CD4-positive, CD25-positive, alpha-beta regulatory T cell (primary cell): ENCODE data around the gene JCAD. TPM values are rescaled to one million over a fixed set of nuclear protein-coding genes. Genes with fewer than 3 reads are reported as not detected.

Experiments used
- ATAC-seq, 2 donors: fragments of 150-1000 bp; cut with Tn5 transposase; one replicate each; pipeline ENCODE4 v1.10.0; 2021; ENCODE audit warnings: low read depth in 2 of 2, moderate number of reproducible peaks in 2 of 2, moderate library complexity in 1 of 2
- DNase-seq, 3 donors: peaks; one replicate each; pipeline versions ENCODE4 v3.0.0 to v3.0.0-alpha.2; 2012 to 2022; ENCODE audit warnings: mixed read lengths in 1 of 3
- H3K27ac ChIP-seq: one replicate; pipeline ENCODE4 v1.7.0; 2013; ENCODE audit warnings: mild to moderate bottlenecking, low read length; ENCODE audit not compliant: insufficient read depth, poor library complexity, severe bottlenecking
- H3K27me3 ChIP-seq: one replicate; pipeline ENCODE4 v1.7.0; 2013; ENCODE audit warnings: low read length; ENCODE audit not compliant: control insufficient read depth, insufficient read depth
- H3K36me3 ChIP-seq: one replicate; pipeline ENCODE4 v1.7.0; 2013; ENCODE audit warnings: mild to moderate bottlenecking, low read length, moderate library complexity; ENCODE audit not compliant: control insufficient read depth, insufficient read depth
- H3K4me1 ChIP-seq: 2 replicates; pipeline ENCODE4 v1.7.0; 2013; ENCODE audit warnings: mild to moderate bottlenecking, low read length; ENCODE audit not compliant: insufficient read depth, control insufficient read depth, poor library complexity, severe bottlenecking
- H3K4me3 ChIP-seq: one replicate; pipeline ENCODE4 v1.7.0; 2013; ENCODE audit warnings: low read depth, mild to moderate bottlenecking, low read length, moderate library complexity
- H3K9me3 ChIP-seq, 2 experiments: 1 replicate in 1 of 2; 2 replicates in 1 of 2; pipeline ENCODE4 v1.7.0; 2013; ENCODE audit warnings: low read length in 2 of 2, mild to moderate bottlenecking in 1 of 2, moderate library complexity in 1 of 2; ENCODE audit not compliant: control insufficient read depth in 2 of 2
- H3K27ac Mint-ChIP-seq, 3 donors: one replicate each; pipeline ENCODE4 v1.8.0; 2020 to 2022; ENCODE audit warnings: mild to moderate bottlenecking in 3 of 3, mixed read lengths in 3 of 3, moderate library complexity in 2 of 3
- H3K27me3 Mint-ChIP-seq: one replicate; pipeline ENCODE4 v1.8.0; 2022; ENCODE audit warnings: mild to moderate bottlenecking, mixed read lengths
- H3K36me3 Mint-ChIP-seq: one replicate; pipeline ENCODE4 v1.8.0; 2020; ENCODE audit warnings: mixed read lengths
- H3K4me1 Mint-ChIP-seq, 4 donors: one replicate each; pipeline ENCODE4 v1.8.0; 2020 to 2022; ENCODE audit warnings: mixed read lengths in 4 of 4, mild to moderate bottlenecking in 1 of 4
- H3K4me3 Mint-ChIP-seq, 4 donors: one replicate each; pipeline ENCODE4 v1.8.0; 2020 to 2022; ENCODE audit warnings: mild to moderate bottlenecking in 4 of 4, mixed read lengths in 4 of 4, moderate library complexity in 3 of 4
- H3K9me3 Mint-ChIP-seq, 7 donors: one replicate each; pipeline ENCODE4 v1.8.0; 2020 to 2022; ENCODE audit warnings: mixed read lengths in 7 of 7, mild to moderate bottlenecking in 3 of 7, moderate library complexity in 2 of 7
- polyA plus RNA-seq, 4 donors: library from polyadenylated mRNA; unstranded; fragments of 300-500 nt; fragmentation: Illumina TruSeq; gene quantifications; one replicate each; pipeline ENCODE4 v1.2.3, GENCODE V29; 2021
- total RNA-seq: library from RNA; stranded (reverse); gene quantifications from one replicate; pipeline ENCODE4 v1.2.3, GENCODE V29; 2022

JCAD gene
- total and polyA plus RNA-seq, 5 donors from 2014 or later = 0.05 TPM; not detected in 4

GRCh38 chr10:30073045-30073766 is 13.8 kb upstream of the JCAD start:
- Histone ChIP-seq H3K36me3 (no peaks in the 10 kb centered on the region), H3K4me1 (no peaks in the 10 kb centered on the region), H3K27me3 (no peaks in the 10 kb centered on the region), H3K9me3 (no peaks in the 10 kb centered on the region), H3K27ac (no peak overlapping the region), H3K4me3 (no peak overlapping the region)
- H3K36me3 Mint-ChIP-seq = no peaks in the 10 kb centered on the region
- no peak overlapping the region for H3K4me3 Mint-ChIP-seq
- no peak for DNase-seq
- H3K27me3 Mint-ChIP-seq = peaks cover 12% of the 10 kb centered on the region
- H3K9me3 Mint-ChIP-seq = peaks cover 0 to 3% (median 0%) of the 10 kb centered on the region in 7 donors
- ATAC-seq = no peak
- H3K4me1 Mint-ChIP-seq = no peaks in the 10 kb centered on the region
- no peak overlapping the region for H3K27ac Mint-ChIP-seq

GRCh38 chr10:30072068-30072467 is 12.7 kb upstream of the JCAD start:
- ATAC-seq (no peak), DNase-seq (no peak)
- H3K27me3 ChIP-seq = no peaks in the 10 kb centered on the region
- no peak overlapping the region for H3K27ac Mint-ChIP-seq
- H3K4me1 ChIP-seq = no peaks in the 10 kb centered on the region
- no peak overlapping the region for H3K4me3 Mint-ChIP-seq
- H3K36me3 ChIP-seq = no peaks in the 10 kb centered on the region
- no peak overlapping the region for H3K4me3 ChIP-seq
- H3K4me1 Mint-ChIP-seq = no peaks in the 10 kb centered on the region
- H3K27ac ChIP-seq = no peak overlapping the region
- H3K9me3 ChIP-seq = no peaks in the 10 kb centered on the region
- H3K9me3 Mint-ChIP-seq = peaks cover 0 to 3% (median 0%) of the 10 kb centered on the region in 7 donors
- H3K27me3 Mint-ChIP-seq = peaks cover 12% of the 10 kb centered on the region
- no peaks in the 10 kb centered on the region for H3K36me3 Mint-ChIP-seq

- Histone ChIP-seq H3K27ac (no peak overlapping the region), H3K36me3 (no peaks in the 10 kb centered on the region), H3K27me3 (no peaks in the 10 kb centered on the region), H3K9me3 (no peaks in the 10 kb centered on the region), H3K4me3 (no peak overlapping the region), H3K4me1 (no peaks in the 10 kb centered on the region)
- no peak for ATAC-seq
- DNase-seq = no peak
- Mint-ChIP-seq H3K9me3 (no peaks in the 10 kb centered on the region), H3K27ac (no peak overlapping the region), H3K4me3 (no peak overlapping the region), H3K27me3 (peaks cover 13% of the 10 kb centered on the region), H3K36me3 (no peaks in the 10 kb centered on the region), H3K4me1 (no peaks in the 10 kb centered on the region)
Observed at GRCh38 chr10:30070001-30070685, 10.8 kb upstream of the JCAD start.

GRCh38 chr10:30068492-30069223 is 9.3 kb upstream of the JCAD start:
- no peaks in the 10 kb centered on the region for H3K36me3 ChIP-seq
- Mint-ChIP-seq H3K4me3 (no peak overlapping the region), H3K9me3 (peaks cover 0 to under 1% (median 0%) of the 10 kb centered on the region in 7 donors)

GRCh38 chr10:30063099-30063498 is 3.7 kb upstream of the JCAD start:
- peaks cover 0 to 5% (median 0%) of the 10 kb centered on the region in 7 donors for H3K9me3 Mint-ChIP-seq
- H3K27me3 ChIP-seq = peaks cover 23% of the 10 kb centered on the region
- H3K27ac Mint-ChIP-seq = no peak overlapping the region
- peaks cover 0 to 8% (median 2%) of the 10 kb centered on the region in 4 donors for H3K4me1 Mint-ChIP-seq
- H3K4me3 ChIP-seq = no peak overlapping the region
- H3K36me3 Mint-ChIP-seq = no peaks in the 10 kb centered on the region
- H3K9me3 ChIP-seq = no peaks in the 10 kb centered on the region
- H3K36me3 ChIP-seq = no peaks in the 10 kb centered on the region
- H3K27me3 Mint-ChIP-seq = peaks cover 51% of the 10 kb centered on the region
- H3K4me1 ChIP-seq = peaks cover 4% of the 10 kb centered on the region
- no peak overlapping the region for H3K4me3 Mint-ChIP-seq
- H3K27ac ChIP-seq = no peak overlapping the region
- no peak for DNase-seq
- no peak for ATAC-seq

More at GRCh38 chr10:30068492-30069223, 9.3 kb upstream of the JCAD start:
- Histone ChIP-seq H3K27me3 (no peaks in the 10 kb centered on the region), H3K9me3 (no peaks in the 10 kb centered on the region), H3K4me1 (no peaks in the 10 kb centered on the region), H3K27ac (no peak overlapping the region), H3K4me3 (no peak overlapping the region)
- H3K27me3 Mint-ChIP-seq = peaks cover 27% of the 10 kb centered on the region
- no peak overlapping the region for H3K27ac Mint-ChIP-seq
- no peak for DNase-seq
- H3K36me3 Mint-ChIP-seq = no peaks in the 10 kb centered on the region
- no peak for ATAC-seq
- H3K4me1 Mint-ChIP-seq = no peaks in the 10 kb centered on the region

GRCh38 chr10:30062582-30062981 is 3.2 kb upstream of the JCAD start:
- Mint-ChIP-seq H3K27me3 (peaks cover 56% of the 10 kb centered on the region), H3K4me3 (no peak overlapping the region), H3K36me3 (no peaks in the 10 kb centered on the region), H3K27ac (no peak overlapping the region), H3K4me1 (peaks cover 0 to 11% (median 2%) of the 10 kb centered on the region in 4 donors), H3K9me3 (peaks cover 0 to 5% (median 0%) of the 10 kb centered on the region in 7 donors)
- no peak overlapping the region for H3K27ac ChIP-seq
- ATAC-seq (no peak), DNase-seq (no peak)
- H3K9me3 ChIP-seq = no peaks in the 10 kb centered on the region
- peaks cover 28% of the 10 kb centered on the region for H3K27me3 ChIP-seq
- peaks cover 4% of the 10 kb centered on the region for H3K4me1 ChIP-seq
- H3K36me3 ChIP-seq = no peaks in the 10 kb centered on the region
- H3K4me3 ChIP-seq = no peak overlapping the region

- Histone ChIP-seq H3K27me3 (peaks cover 29% of the 10 kb centered on the region), H3K4me1 (peaks cover 4% of the 10 kb centered on the region), H3K27ac (no peak overlapping the region), H3K4me3 (no peak overlapping the region), H3K36me3 (no peaks in the 10 kb centered on the region), H3K9me3 (no peaks in the 10 kb centered on the region)
- Mint-ChIP-seq H3K9me3 (peaks cover 0 to 5% (median 0%) of the 10 kb centered on the region in 7 donors), H3K27me3 (peaks cover 61% of the 10 kb centered on the region), H3K4me3 (no peak overlapping the region), H3K36me3 (no peaks in the 10 kb centered on the region), H3K27ac (no peak overlapping the region), H3K4me1 (peaks cover 0 to 11% (median 2%) of the 10 kb centered on the region in 4 donors)
- DNase-seq = no peak
- no peak for ATAC-seq
Observed at GRCh38 chr10:30062090-30062489, 2.7 kb upstream of the JCAD start.
